HG03378 (cell line): ENCODE results near the gene CDK15.
"Not testable (repeated sequence)": the region's sequence is repeated elsewhere in the genome, so short reads cannot be mapped to it uniquely, and the experiment has no call there.

Source experiments
- ATAC-seq: cut with Tn5 transposase; IDR thresholded peaks from one replicate; pipeline ENCODE4 v1.9.1; 2021; ENCODE audit warnings: mild to moderate bottlenecking, moderate library complexity; ENCODE audit not compliant: unreplicated experiment

CDK15 gene

GRCh38 chr2:201789395-201789794 lies 16.9 kb upstream of the CDK15 start:
- no peak for ATAC-seq

GRCh38 chr2:201790291-201790690 lies 16.0 kb upstream of the CDK15 start:
- no peak for ATAC-seq

- no peak for ATAC-seq
Observed at GRCh38 chr2:201790989-201791388, 15.3 kb upstream of the CDK15 start.

- ATAC-seq = no peak
Observed at GRCh38 chr2:201793631-201794030, 12.7 kb upstream of the CDK15 start.

- ATAC-seq = no peak
Observed at GRCh38 chr2:201794294-201794693, 12.0 kb upstream of the CDK15 start.

- ATAC-seq = no peak
Observed at GRCh38 chr2:201795607-201796477, 10.5 kb upstream of the CDK15 start.

GRCh38 chr2:201796478-201796865 lies 9.9 kb upstream of the CDK15 start:
- no peak for ATAC-seq

GRCh38 chr2:201797175-201797840 lies 9.0 kb upstream of the CDK15 start:
- no peak for ATAC-seq

GRCh38 chr2:201798252-201798913 lies 8.0 kb upstream of the CDK15 start:
- no peak for ATAC-seq

GRCh38 chr2:201798914-201799285 lies 7.4 kb upstream of the CDK15 start:
- ATAC-seq = not testable (repeated sequence)

- no peak for ATAC-seq
Observed at GRCh38 chr2:201807452-201807999, 1.2 kb downstream of the CDK15 start.

GRCh38 chr2:201808027-201808426 lies 1.7 kb downstream of the CDK15 start:
- ATAC-seq = no peak

GRCh38 chr2:201809633-201810032 lies 3.3 kb downstream of the CDK15 start:
- no peak for ATAC-seq

- ATAC-seq = not testable (repeated sequence)
Observed at GRCh38 chr2:201810604-201811003, 4.3 kb downstream of the CDK15 start.

GRCh38 chr2:201813996-201814760 lies 7.8 kb downstream of the CDK15 start:
- ATAC-seq = no peak

- ATAC-seq = no peak
Observed at GRCh38 chr2:201816657-201817575, 10.6 kb downstream of the CDK15 start.

- ATAC-seq = no peak
Observed at GRCh38 chr2:201820383-201821007, 14.2 kb downstream of the CDK15 start.

GRCh38 chr2:201821080-201821479 lies 14.7 kb downstream of the CDK15 start:
- ATAC-seq = no peak

- no peak for ATAC-seq
Observed at GRCh38 chr2:201824212-201824611, 17.9 kb downstream of the CDK15 start.
